ENCODE results near the gene SPDYE4.

DNA sequence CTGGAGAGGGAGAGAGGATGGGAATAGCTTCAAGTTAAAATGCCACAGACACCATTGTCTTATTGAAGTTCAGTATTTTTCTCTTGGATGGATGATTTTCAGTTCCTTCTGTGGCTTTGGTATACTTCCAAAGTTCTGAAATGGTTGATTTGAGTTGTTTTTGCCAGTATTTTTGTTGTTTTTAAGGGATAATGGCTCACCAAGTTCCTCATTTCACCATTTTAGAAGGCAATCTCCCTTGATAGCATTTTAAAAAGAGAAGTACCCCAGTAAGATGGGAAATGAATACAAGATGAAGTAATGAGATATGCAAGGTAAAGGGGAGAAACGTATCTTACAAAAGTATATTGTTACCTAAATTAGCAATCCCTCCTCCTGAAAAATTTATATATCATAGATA, 18.5 kb upstream of the SPDYE4 start:
- TF ChIP-seq CTCF (IDR thresholded peaks at IDR 0.05) = no peak
- TF ChIP-seq POLR2A (IDR thresholded peaks at IDR 0.05) = no peak
